Activated CD4-positive, CD25-positive, alpha-beta regulatory T cell treated with anti-CD3 and anti-CD28 coated beads, Interleukin-2, amount 50 U/mL, for 72 hours (primary cell): ENCODE data around the gene KCNMB2.

Experiments
- DNase-seq: peaks from one replicate; pipeline ENCODE4 v3.0.0; 2021

The KCNMB2 gene

DNA sequence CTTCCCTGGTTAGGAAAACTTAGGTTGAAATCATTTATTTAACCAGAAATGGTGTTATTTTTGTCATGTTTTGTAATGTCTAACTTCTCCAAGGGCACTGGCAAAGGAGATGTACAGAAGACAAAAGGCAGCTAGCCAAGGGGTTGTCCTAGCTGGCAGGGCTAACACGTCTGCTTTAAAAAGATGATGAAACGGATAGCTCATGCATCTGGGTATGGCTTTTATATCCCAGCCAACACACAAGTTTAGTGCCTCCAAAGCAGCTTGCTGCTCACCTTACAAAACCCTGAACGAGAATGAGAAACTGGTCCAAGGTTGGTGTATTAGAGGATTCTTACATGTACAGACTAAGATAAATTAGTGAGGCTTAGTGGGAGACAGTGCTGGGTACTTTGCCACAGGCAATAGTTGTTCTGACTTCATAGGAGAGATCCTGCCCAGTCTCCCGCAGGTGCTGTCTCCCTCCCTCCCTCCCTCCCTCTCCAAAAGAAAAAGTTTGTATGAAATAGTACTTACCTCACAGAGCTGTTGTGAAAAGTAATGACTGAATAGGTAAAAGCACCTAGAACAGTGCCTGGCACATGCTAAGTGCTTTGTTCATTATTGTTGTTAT lies 47.8 kb downstream of the KCNMB2 start:
- DNase-seq, result no peak

DNA sequence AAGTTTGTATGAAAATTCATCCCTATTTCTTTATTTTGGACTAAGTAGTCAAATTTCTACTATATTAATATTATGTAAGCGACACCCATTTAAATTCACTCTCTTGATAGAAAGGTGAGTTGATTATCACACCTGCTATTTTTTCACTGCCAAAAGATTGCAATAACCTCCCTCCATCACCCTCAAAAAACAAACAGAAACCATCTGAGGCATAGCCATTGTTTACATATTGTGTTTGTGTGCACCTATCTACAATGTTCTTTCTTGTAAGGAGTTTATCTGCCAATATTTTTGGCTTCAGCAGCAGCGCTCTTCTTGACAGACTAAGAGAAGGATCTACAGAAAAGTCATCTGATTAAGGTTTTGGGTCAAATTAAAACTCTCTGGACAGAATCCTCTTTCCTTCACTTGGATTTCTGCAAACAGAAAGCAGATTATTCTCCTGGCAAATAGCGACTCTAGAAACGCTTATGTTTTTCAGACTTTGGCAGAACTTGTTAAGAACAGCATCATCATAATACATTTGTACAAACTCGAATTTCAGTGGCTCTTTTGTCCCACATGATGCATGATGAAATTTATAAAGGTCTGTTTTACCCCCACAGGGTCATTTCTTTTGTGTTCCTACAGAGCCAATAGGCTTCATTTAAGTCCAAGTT lies 48.6 kb downstream of the KCNMB2 start:
- no peak for DNase-seq

DNA sequence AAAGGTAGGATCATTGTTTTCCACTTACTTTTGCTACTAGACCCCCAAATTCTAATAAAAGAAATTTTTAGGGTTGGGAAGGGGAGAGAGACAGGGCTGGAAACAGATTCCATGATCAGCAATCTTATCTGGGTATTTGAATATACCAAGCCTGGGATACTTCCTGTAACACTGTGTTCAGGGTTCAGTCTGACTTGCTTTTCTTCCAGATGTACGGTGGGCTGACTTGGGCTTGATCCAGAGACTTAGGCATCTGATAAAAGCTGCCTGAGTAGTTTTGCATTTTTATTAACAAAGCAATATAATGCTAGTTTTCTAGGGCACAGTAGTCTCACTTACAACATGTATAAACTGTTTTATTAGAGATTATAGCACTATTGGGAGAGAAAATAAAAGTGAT lies 49.2 kb downstream of the KCNMB2 start:
- DNase-seq, result no peak

DNA sequence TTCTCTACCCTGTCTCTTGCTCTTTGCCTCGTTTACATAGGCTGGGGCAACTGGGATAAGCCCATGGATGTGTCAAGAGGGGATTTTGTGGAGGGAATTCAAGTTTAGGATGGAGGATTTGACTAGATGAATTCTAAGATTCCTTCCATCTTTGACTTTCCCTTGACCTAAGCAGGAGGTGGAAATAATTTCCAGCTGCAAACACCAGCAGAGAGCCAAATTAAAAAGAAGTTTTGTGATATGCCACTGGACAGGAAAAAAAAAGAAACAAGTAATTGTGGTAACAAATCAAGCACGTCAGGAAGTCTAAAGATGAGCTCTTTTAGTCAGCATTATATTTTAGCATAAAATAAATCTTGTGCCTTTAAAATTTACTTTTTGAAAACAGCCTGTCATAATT lies 49.8 kb downstream of the KCNMB2 start:
- no peak for DNase-seq

DNA sequence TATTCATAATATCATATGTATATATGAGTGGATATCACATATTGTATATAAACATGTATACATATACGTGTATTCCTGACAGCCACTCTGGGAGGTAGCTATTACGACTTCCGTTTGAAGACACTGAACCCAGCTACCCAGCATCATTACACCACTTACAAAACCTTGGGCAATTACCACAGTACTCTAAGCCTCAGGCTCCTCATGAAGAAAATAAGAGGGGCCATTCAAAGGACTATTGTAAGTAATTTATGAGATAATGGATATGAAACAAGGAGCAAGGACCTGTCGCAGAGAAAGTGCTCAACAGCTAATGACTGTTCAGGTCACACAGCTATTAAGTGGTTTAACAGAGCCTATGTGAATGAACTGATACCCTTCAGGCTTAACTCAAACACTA lies 52.4 kb downstream of the KCNMB2 start:
- no peak for DNase-seq

DNA sequence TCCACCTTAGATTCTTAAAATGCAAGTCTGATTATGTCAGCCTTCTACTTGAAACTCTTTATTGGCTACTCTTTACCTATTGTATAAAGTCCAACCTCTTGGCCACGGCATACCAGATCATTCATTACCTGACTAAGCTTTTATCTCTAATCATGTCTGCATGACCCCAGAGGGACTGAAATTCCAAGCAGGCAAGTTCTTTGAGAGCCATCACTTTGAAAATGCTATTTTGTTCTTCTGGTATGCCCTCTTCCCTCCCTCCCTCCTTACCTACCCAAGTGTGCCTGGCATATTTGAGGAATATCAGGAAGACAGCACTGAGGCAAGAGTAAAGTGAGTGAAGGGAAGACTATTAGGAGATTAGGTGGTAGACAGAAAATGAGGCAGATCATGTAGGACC lies 57.5 kb downstream of the KCNMB2 start:
- DNase-seq, result no peak

DNA sequence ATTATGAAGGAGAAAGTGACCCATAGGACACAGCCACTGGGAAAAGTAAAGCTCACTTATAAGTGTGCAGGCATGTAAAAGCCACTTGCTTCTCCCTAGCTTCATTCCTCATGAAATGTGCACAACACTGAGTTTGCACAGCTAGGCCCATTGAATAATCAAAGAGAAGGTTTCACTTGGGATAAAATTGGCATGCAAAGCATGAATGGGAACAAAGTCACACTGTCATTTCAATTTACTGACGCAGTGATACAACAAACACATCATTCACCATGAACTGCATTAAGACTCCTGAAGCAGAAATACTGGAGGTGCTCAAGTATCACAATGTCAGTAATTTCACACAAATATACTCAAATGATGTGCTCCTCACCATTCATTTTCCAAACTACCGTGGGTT lies 61.1 kb downstream of the KCNMB2 start:
- no peak for DNase-seq

DNA sequence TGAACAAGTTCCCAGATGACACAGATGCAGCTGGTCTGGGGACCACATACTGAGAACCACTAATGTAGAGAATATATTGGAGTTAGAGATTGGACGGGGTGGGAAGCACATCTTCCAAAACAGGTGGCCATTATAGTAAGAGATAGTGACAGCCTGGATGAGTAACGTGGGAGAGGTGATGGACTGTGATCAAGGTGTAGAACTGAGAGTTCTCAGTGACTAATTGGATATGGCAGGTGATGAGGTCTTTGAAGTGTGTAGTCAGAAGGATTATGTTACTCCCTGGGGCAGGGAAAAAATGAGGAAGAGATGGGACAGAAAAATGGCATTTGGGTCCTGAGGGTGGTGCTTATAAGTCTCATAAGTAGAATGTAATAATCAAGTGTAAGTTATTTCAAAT lies 66.6 kb downstream of the KCNMB2 start:
- no peak for DNase-seq

DNA sequence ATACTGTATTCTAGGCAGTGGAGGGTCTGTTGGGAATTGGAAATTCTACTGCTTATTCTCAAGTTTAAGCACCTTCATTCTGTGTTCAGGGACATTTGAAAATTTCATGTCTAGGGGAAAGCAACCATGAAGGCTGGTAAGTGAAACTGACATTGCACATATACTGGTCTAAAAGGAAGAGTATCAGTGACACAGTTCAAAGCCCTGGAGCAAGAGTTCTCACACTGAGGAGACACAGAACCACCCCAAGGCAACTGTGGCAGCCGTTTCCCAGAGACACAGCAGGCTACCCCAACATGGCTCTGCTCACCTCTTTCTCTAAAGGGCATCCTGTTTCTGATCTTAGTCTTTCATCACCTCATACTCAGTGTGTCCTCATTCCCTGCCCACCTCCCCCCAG lies 67.5 kb downstream of the KCNMB2 start:
- no peak for DNase-seq

DNA sequence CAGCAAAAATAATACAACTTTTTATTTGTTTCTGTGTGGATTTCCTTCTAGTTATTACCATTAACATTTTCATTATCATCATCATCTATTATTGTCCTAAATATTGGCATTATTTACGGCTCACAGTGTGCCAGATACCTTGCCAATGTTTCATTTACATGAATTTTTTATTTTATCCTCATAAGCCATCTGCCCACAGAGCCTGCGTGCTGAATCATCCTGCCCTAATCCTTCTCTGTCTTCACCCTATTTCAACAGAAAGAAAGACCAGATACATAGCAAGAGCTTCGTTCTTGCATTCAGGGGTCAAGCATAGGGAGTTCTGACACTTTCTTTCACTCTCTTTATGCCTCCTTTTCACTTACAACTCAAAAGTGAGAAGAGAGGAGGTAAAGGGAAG lies 82.0 kb downstream of the KCNMB2 start:
- DNase-seq, result no peak

DNA sequence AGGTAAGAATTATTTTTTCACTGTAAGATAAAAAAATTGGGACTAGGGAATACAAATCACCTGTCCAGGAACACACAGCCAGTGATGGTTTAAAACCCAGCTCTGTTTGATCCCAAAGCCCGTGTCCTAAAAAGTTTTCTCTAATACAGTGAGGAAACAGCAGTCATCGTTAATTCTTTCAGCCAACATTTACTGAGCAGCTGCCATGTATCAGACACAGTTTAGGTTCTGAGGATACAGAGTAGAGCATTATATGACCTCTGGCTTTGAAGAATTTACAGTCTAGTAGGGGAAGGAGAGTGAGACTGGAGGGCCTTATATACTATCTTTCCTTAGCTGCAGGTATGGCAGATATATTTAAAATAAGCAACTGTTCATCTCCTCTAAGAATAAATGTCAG lies 82.7 kb downstream of the KCNMB2 start:
- DNase-seq, result no peak

DNA sequence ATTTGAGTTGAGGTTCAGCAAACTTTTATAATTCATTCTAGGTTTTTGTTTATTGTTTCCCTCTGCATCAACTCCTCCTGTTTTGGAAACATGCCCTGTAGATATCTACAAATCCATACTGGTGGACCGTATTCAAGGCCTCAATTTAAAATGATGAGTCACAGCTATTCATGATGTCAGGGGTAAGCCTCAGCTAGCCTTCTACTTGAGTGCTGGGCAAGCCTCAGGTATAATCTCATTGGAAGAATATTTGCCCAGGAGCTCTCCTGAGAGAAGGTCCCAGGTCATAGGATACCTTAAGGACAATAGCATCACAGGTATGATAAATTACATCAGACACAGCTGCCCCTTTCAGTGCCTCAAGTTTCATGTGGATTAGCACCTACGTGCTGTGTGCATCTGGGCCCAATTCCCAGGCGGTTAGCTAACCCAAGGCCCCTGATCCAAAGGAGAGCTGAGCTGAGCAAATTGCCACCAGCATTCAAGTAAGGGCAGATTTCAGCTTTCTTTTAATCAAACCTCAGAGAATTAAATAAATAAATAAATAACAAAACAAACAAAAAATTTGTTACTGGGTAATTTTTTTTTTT lies 87.5 kb downstream of the KCNMB2 start:
- no peak for DNase-seq

DNA sequence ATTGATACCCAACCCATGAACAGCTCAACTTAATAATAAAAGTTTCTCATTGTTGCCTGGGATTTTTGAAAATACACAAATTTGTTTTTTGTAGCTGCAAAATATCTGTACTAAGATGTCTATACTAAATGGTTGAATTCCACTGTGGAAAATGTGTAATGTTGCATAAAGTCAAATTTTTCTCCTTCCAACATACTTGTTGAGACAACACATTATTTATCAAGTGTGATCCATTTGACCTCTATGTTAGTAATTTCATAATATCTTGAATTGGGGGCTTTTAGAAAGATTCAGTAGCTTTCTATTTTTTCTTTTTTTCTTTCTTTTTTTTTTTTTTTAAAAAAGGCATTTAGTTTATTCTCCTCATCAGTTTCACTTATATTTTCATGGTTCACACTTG lies 88.0 kb downstream of the KCNMB2 start:
- DNase-seq, result no peak

DNA sequence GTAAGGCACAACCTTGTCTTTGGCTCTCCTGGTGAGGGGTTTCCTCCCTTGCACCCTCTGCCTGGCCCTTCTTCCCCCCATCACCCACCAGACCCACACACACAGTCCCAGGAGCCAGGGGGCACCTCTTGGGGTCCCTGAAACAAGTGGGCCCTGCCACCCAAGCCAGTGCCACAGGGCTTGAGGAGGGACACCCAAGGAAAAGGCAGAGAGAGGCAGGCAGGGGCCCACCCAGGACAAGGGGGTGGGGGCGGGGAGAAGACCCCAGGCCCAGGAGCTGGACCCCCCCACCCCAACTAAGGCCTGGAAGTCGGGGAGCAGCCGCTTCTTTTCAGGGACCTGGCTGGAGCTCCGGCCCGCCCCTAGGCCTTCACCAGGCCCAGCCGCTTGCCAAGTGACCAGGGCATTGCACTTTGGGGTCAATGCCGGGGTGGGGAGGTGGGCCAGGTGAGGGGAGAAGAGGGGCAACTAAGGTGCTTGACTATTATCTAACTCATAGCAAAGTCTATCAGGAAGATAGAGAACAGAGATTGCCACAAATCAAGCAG lies 88.9 kb downstream of the KCNMB2 start:
- DNase-seq, result no peak

DNA sequence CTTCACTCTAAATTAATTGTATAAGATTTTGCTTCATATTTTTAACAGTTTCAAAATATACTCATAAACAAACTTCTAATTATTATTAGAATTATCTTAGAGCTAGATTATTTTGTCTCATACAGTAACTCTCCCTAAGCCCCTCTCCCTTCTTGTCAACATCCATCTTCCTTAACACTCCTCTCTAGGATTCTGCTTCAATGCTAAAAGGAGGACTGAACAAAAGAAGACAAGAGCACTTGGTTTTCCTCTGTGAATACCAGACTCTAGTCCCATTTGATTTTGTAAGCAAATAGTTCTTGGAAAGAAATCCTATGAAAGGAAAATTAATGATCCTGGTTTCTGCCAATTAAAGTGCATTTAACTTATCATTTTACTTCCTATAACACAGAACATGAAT lies 91.8 kb downstream of the KCNMB2 start:
- no peak for DNase-seq

DNA sequence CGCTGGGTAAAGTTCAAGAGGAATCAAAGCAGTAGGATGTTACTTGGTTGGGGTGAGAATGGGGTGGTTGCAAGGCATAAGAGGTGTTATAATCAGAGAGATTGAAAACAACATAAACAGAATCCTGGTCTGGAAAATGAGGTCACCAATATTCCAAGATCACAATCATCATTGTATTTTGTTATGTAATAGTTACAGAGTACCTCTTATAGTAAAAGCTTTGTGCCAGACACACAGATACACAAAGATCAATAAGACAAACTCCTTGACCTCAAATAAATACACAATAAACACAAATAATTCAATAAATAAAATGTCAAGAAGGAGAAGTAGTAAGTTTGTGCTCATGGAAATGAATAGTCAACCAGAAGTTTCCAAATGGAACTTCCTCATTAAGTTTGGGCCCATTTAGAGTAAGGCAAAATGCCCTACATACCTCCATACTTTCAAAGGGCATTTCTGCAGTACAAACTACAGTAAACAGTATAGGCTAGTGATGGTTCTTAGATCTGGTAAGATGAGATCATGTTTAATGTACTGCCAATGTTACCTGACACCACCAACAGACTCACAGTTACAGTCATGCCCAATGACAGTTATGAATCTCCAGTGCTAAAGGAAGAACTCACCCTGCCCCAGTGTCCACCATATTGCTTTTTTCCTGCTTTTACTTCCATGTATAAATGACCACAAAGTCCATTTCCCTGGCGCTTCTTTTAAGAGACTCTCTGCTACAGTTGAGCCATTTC lies 93.4 kb downstream of the KCNMB2 start:
- no peak for DNase-seq

DNA sequence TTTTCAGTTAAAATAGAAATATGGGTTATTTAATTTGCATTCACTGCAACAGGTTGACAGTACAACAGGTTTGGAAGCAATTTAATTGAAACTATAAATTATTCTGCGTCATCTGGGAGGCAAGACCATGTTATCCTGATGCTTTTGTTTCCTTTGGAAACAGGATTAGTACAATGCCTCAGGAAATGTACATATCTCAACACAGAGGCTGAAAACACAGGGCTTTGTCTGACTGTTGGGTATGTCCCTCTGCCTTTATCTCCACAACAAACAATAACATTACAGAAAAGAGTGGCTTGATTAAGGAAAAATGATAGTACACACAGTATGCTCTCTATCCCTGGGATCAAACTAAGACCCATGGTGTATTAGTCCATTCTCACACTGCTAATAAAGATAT lies 95.7 kb downstream of the KCNMB2 start:
- no peak for DNase-seq

DNA sequence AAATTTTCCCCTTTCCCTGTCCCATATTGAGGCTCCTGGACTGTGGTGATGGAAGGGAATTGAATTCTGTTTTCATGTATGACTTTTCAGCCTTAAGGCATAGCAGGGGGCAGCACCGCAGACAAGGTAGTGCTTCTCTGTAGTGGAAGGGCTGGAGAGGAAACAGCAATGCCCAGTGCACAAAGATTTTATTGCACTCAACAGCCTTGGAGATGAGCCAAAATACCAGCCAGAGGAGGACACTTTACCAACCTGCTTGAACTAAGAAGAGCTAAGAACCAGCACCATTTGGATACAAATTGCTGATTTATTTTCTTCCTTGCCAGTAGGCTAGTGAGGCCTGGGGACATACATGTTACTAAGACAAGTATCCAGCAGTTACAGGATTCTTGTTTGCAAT lies 98.7 kb downstream of the KCNMB2 start:
- no peak for DNase-seq

DNA sequence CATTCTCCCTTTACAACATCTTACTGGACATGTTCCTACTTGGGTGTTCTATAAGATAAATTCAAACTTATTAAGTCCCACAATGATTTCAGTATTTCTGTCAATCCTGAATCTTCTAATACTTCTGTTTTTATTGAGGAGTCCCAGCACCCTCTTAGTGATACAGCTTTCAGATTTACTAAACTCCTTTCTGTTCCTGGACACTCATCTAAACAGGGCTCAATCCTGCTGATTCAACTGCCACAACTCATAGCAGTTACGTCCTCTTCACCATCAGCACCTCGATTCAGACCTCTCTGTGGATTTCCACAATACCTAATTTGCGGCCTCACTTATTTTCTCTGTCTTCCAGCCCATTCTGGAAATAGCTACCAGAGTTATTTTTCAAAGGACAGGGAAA lies 101.6 kb downstream of the KCNMB2 start:
- DNase-seq, result no peak

DNA sequence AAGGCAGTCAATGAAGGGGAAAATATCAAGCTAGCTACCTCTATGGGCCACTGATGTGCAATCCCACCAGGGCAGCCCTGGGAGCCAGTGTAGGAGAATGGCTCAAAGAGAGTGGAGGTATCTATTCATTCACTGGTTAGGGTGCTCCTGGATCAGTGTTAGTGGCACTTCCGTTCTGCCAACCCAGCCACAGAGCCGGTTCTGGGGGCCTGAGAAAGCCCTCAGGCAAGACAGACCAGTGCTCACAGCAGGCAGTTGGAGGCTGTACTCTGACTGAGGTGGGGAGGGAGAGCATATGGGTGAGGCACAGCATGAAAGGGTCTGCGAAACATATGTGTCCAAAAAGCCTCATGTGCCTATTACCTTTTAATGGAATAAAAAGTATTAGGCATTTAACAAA lies 109.3 kb downstream of the KCNMB2 start:
- DNase-seq, result no peak

DNA sequence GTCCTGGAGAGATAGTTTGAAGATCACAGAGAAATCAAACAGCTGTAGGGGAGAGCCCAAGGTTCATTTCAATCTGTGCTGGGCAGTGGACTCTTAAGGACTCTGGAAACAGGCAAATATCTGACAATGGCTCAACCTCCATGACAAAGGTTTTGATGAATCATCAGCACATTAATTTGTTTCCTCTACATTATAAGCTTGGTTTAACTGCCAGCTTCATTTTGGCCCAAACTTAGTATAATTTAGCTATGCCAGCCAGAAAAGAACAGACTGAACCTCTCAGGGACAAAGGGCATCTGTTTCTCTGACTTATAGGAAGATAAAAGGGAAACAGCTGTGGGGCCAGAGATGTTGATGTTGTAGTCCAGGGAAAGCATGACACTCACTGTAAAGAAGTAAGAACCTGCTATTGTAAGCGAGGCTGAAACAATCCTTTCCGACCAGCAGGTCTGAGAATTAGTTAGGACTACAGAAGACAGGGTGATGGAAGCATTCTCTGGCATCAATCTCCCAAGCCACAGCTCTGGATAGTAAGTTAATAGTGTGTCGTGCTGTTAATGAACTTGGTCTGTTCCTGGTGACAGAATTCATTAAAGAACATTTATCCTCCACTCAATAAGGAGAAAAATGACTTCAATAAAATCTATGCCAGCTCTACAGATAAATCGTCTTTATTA lies 110.1 kb downstream of the KCNMB2 start:
- DNase-seq, result no peak

DNA sequence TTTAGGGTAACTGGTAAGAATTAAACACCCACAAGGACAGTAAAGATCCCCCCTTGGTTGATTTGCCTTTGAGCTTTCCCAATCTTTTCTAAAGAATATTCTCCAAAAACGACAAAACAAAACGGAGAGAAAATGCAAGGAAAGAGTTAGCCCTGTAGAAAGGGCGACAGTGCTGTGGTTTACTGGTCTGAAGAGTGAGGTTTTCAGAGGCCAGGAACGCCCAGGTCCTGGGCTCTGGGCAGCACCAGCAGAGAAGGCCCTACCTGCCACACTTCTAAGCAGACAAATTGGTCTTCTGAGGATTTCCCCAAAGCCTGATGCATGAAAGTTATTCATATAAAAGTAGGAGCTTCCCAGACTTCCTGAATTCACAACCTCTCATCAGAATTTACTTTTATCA lies 119.3 kb downstream of the KCNMB2 start:
- DNase-seq, result no peak

DNA sequence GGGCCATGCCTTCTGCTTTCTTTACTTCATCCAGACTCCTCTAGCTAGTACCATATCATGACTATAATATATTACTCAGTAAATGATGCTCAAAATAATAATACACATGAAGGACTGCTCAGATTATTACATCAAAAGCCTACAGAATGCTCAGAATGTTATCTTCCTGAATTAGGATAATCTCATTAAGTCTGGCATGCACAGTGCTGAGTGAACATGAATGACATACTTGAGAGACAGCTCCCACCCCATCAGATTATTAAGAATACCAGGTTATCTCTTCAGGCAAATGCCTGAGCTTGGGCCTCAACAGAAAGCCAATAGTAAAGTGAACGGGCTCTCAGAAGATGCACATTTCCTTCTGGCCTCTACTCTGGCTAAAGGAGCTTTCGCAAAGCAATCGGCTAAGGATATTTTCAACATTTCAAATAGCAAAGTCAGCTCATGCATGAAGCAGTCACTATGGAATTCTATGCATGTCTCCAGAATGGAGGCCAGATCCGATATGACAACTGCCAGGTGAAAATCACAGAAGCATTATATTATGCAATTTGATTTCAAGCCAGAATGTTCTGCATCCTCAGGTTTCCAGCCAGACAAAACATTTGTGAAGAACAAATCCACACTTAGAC lies 122.6 kb downstream of the KCNMB2 start:
- DNase-seq, result no peak
